Upper lobe of left lung (tissue), 6 donors: ENCODE measurements around the gene ADGRG2. TPM values are rescaled to one million over a fixed set of nuclear protein-coding genes. Genes with fewer than 3 reads are reported as not detected.

Experiments
- ATAC-seq, 2 donors: fragments of 200-7000 bp; cut with Tn5 transposase; one replicate each; pipeline ENCODE4 v1.9.1; 2022; ENCODE audit warnings: mild to moderate bottlenecking in 2 of 2, moderate library complexity in 2 of 2; ENCODE audit not compliant: low FRiP score in 2 of 2
- DNase-seq, 2 donors: peaks; one replicate each; pipeline ENCODE4 v3.0.0-alpha.2; 2019 to 2020
- H3K27ac ChIP-seq, 4 donors: fragments of 200-600 bp; sonication (generic); one replicate each; pipeline ENCODE4 v1.5.1; 2016 to 2019
- H3K27me3 ChIP-seq, 4 donors: fragments of 200-600 bp; sonication (generic); one replicate each; pipeline ENCODE4 v1.5.1; 2017 to 2019
- H3K36me3 ChIP-seq, 4 donors: fragments of 200-600 bp; sonication (generic); one replicate each; pipeline ENCODE4 v1.5.1; 2016 to 2019
- H3K4me1 ChIP-seq, 4 donors: fragments of 200-600 bp; sonication (generic); one replicate each; pipeline ENCODE4 v1.5.1; 2018 to 2019
- H3K4me3 ChIP-seq, 4 donors: fragments of 200-600 bp; sonication (generic); one replicate each; pipeline ENCODE4 v1.5.1; 2017 to 2019; ENCODE audit warnings: mild to moderate bottlenecking in 2 of 4, moderate library complexity in 1 of 4
- H3K9me3 ChIP-seq, 4 donors: fragments of 200-600 bp; sonication (generic); one replicate each; pipeline ENCODE4 v1.5.1; 2018 to 2019
- CTCF ChIP-seq, 6 experiments: fragments of 450-650 bp in 4 of 6; fragments of 200-600 bp in 2 of 6; sonication (generic) in 2 of 6; IDR thresholded peaks; one replicate each; pipeline ENCODE4 v1.5.1; 2016 to 2019; ENCODE audit warnings: antibody characterized with exemption in 6 of 6
- EP300 ChIP-seq, 4 donors: sonication (generic); formaldehyde crosslinking; IDR thresholded peaks; one replicate each; pipeline ENCODE4 v1.5.1; 2017; ENCODE audit warnings: antibody characterized with exemption in 4 of 4, control low read depth in 2 of 4
- POLR2A ChIP-seq, 4 donors: fragments of 450-650 bp; IDR thresholded peaks; one replicate each; pipeline ENCODE4 v1.5.1; 2016 to 2017; ENCODE audit warnings: antibody characterized with exemption in 4 of 4, mild to moderate bottlenecking in 2 of 4
- POLR2AphosphoS5 ChIP-seq, 2 donors: sonication (generic); formaldehyde crosslinking; IDR thresholded peaks; one replicate each; pipeline ENCODE4 v1.5.1; 2017; ENCODE audit warnings: antibody characterized with exemption in 2 of 2
- whole genome bisulfite sequencing, 2 donors: methylation state at CpG; one replicate each; pipeline ENCODE4 v1.1.5; 2017 to 2018; 5-methylcytosine and 5-hydroxymethylcytosine counted together
- total RNA-seq, 6 donors: library from RNA; depleted of rRNA in 4 of 6; stranded (reverse); fragments of >200 nt in 4 of 6; gene quantifications; one replicate each; pipeline versions ENCODE4 v1.1.0 to v1.2.1, GENCODE V29; 2016 to 2021
- donor health status: DM: no; HTN: no; CAD: no; lungs with moderate emphysema.
- donor health status: DM: no; HTN: yes; CAD: no; lungs with severe emphysema.

ADGRG2 gene
- total RNA-seq, 6 donors from 2014 or later: 0.69 to 2.9 (median 0.91) TPM; not detected in 1

- Histone ChIP-seq H3K4me3 (no peak overlapping the region), H3K27me3 (no peaks in the 10 kb centered on the region), H3K9me3 (no peaks in the 10 kb centered on the region), H3K27ac (no peak overlapping the region), H3K4me1 (no peaks in the 10 kb centered on the region), H3K36me3 (no peaks in the 10 kb centered on the region)
- WGBS, 2 donors: 84 to 96% methylated on average over 6 of the region's 6 CpGs
- no peak for ATAC-seq
- no peak for TF ChIP-seq CTCF (IDR thresholded peaks at IDR 0.05)
- no peak for TF ChIP-seq POLR2A (IDR thresholded peaks at IDR 0.05)
- TF ChIP-seq EP300 (IDR thresholded peaks at IDR 0.05): no peak
- TF ChIP-seq POLR2AphosphoS5 (IDR thresholded peaks at IDR 0.05): no peak
- DNase-seq: no peak
Observed at GRCh38 chrX:19059067-19059466, 63.2 kb downstream of the ADGRG2 start.

- no peaks in the 10 kb centered on the region for H3K4me1 ChIP-seq
- TF ChIP-seq CTCF (IDR thresholded peaks at IDR 0.05): no peak
- TF ChIP-seq POLR2AphosphoS5 (IDR thresholded peaks at IDR 0.05): no peak
- no peak for TF ChIP-seq POLR2A (IDR thresholded peaks at IDR 0.05)
- TF ChIP-seq EP300 (IDR thresholded peaks at IDR 0.05): no peak
- no peaks in the 10 kb centered on the region for H3K36me3 ChIP-seq
- ATAC-seq (no peak), DNase-seq (no peak)
- H3K4me3 ChIP-seq: no peak overlapping the region
- H3K27ac ChIP-seq: no peak overlapping the region
- no peaks in the 10 kb centered on the region for H3K27me3 ChIP-seq
- 58 to 63% methylated on average over 2 of the region's 2 CpGs for WGBS, 2 donors
- H3K9me3 ChIP-seq: no peaks in the 10 kb centered on the region
Observed at GRCh38 chrX:19057856-19058255, 64.4 kb downstream of the ADGRG2 start.

- no peak overlapping the region for H3K27ac ChIP-seq
- no peak for DNase-seq
- H3K27me3 ChIP-seq: no peaks in the 10 kb centered on the region
- no peaks in the 10 kb centered on the region for H3K36me3 ChIP-seq
- no peaks in the 10 kb centered on the region for H3K4me1 ChIP-seq
- H3K9me3 ChIP-seq: no peaks in the 10 kb centered on the region
- 92 to 97% methylated on average over 5 of the region's 5 CpGs for WGBS, 2 donors
- no peak overlapping the region for H3K4me3 ChIP-seq
- TF ChIP-seq CTCF (IDR thresholded peaks at IDR 0.05): no peak
- no peak for TF ChIP-seq POLR2A (IDR thresholded peaks at IDR 0.05)
- no peak for TF ChIP-seq POLR2AphosphoS5 (IDR thresholded peaks at IDR 0.05)
- TF ChIP-seq EP300 (IDR thresholded peaks at IDR 0.05): no peak
- no peak for ATAC-seq
Observed at GRCh38 chrX:19049110-19049509, 73.2 kb downstream of the ADGRG2 start.

GRCh38 chrX:19046343-19047215 is 75.7 kb downstream of the ADGRG2 start:
- ATAC-seq (no peak), DNase-seq (no peak)
- H3K27me3 ChIP-seq: no peaks in the 10 kb centered on the region
- no peaks in the 10 kb centered on the region for H3K36me3 ChIP-seq
- H3K4me3 ChIP-seq: no peak overlapping the region
- H3K4me1 ChIP-seq: no peaks in the 10 kb centered on the region
- H3K9me3 ChIP-seq: no peaks in the 10 kb centered on the region
- no peak for TF ChIP-seq CTCF (IDR thresholded peaks at IDR 0.05)
- TF ChIP-seq POLR2AphosphoS5 (IDR thresholded peaks at IDR 0.05): no peak
- TF ChIP-seq EP300 (IDR thresholded peaks at IDR 0.05): no peak
- no peak for TF ChIP-seq POLR2A (IDR thresholded peaks at IDR 0.05)
- 69 to 72% methylated on average over 6 to 8 of the region's 8 CpGs for WGBS, 2 donors
- H3K27ac ChIP-seq: no peak overlapping the region

- H3K9me3 ChIP-seq: no peaks in the 10 kb centered on the region
- no peaks in the 10 kb centered on the region for H3K27me3 ChIP-seq
- DNase-seq (no peak), ATAC-seq (no peak)
- no peaks in the 10 kb centered on the region for H3K4me1 ChIP-seq
- WGBS, 2 donors: 32 to 52% methylated on average over 3 of the region's 3 CpGs
- no peak overlapping the region for H3K27ac ChIP-seq
- no peaks in the 10 kb centered on the region for H3K36me3 ChIP-seq
- TF ChIP-seq POLR2A (IDR thresholded peaks at IDR 0.05) (no peak), EP300 (IDR thresholded peaks at IDR 0.05) (no peak), POLR2AphosphoS5 (IDR thresholded peaks at IDR 0.05) (no peak), CTCF (IDR thresholded peaks at IDR 0.05) (no peak)
- H3K4me3 ChIP-seq: no peak overlapping the region
Observed at GRCh38 chrX:19040373-19040772, 81.9 kb downstream of the ADGRG2 start.
